ENCODE measurements around the gene ARMC9.
A peak's percentile ranks its signal among the peaks of the same experiment; 100 is the strongest.

ARMC9 gene

GRCh38 chr2:231198291-231199173 is at the start of gene ARMC9:
Gene ARMC9, plus strand, starts transcription at chr2:231198631. Its CDS starts 7,608 bp downstream, at chr2:231206239.
- peak; percentile 96 for ATAC-seq
- TF ChIP-seq ARNTL (CRISPR knock-in tag; IDR thresholded peaks at IDR 0.05; ENCODE audit: borderline replicate concordance, low read depth): no peak
- TF ChIP-seq TCF4 (CRISPR knock-in tag; IDR thresholded peaks at IDR 0.05; ENCODE audit: borderline replicate concordance): 0 out of 2 replicates have a peak, but pooled peaks have one; percentile 14
- 0 out of 2 replicates have a peak, but pooled peaks have one; percentile 14 for TF ChIP-seq SNAI2 (CRISPR knock-in tag; IDR thresholded peaks at IDR 0.05)

- no peak for ATAC-seq
- no peak for TF ChIP-seq ZNF70 (CRISPR knock-in tag; IDR thresholded peaks at IDR 0.05)
- TF ChIP-seq ZC3H10 (CRISPR knock-in tag; IDR thresholded peaks at IDR 0.05): no peak
- no peak for TF ChIP-seq POU6F1 (CRISPR knock-in tag; IDR thresholded peaks at IDR 0.05; ENCODE audit: borderline replicate concordance, low read depth)
- no peak for TF ChIP-seq CSRNP3 (CRISPR knock-in tag; IDR thresholded peaks at IDR 0.05)
- no peak; the same call in 1 of the 2 replicates for TF ChIP-seq ISL1 (CRISPR knock-in tag; IDR thresholded peaks at IDR 0.05)
- no peak for TF ChIP-seq ZFP30 (CRISPR knock-in tag; IDR thresholded peaks at IDR 0.05)
Observed at GRCh38 chr2:231152800-231153557, 45.5 kb upstream of the ARMC9 start.

GRCh38 chr2:231159306-231159705 is 39.1 kb upstream of the ARMC9 start:
- ATAC-seq: no peak
- TF ChIP-seq SNAI2 (CRISPR knock-in tag; IDR thresholded peaks at IDR 0.05) (no peak), ZC3H10 (CRISPR knock-in tag; IDR thresholded peaks at IDR 0.05) (no peak), TOX (CRISPR knock-in tag; IDR thresholded peaks at IDR 0.05; ENCODE audit: borderline replicate concordance) (no peak), CREB5 (CRISPR knock-in tag; IDR thresholded peaks at IDR 0.05; ENCODE audit: low read depth) (no peak), TCF4 (CRISPR knock-in tag; IDR thresholded peaks at IDR 0.05; ENCODE audit: borderline replicate concordance) (no peak), ZNF8 (CRISPR knock-in tag; IDR thresholded peaks at IDR 0.05) (no peak), TSHZ2 (CRISPR knock-in tag; IDR thresholded peaks at IDR 0.05) (no peak), BACH2 (CRISPR knock-in tag; IDR thresholded peaks at IDR 0.05; ENCODE audit: borderline replicate concordance) (no peak), ZFP30 (CRISPR knock-in tag; IDR thresholded peaks at IDR 0.05) (no peak), CSRNP3 (CRISPR knock-in tag; IDR thresholded peaks at IDR 0.05) (no peak), ZFP3 (CRISPR knock-in tag; IDR thresholded peaks at IDR 0.05) (no peak), RARB (CRISPR knock-in tag; IDR thresholded peaks at IDR 0.05) (no peak), ESRRG (CRISPR knock-in tag; IDR thresholded peaks at IDR 0.05) (no peak), CSDC2 (CRISPR knock-in tag; IDR thresholded peaks at IDR 0.05) (no peak), PATZ1 (CRISPR knock-in tag; IDR thresholded peaks at IDR 0.05; ENCODE audit: borderline replicate concordance) (no peak)
